Hematopoietic multipotent progenitor cell treated with erythropoietin and hydrocortisone succinate and interleukin-3 and kit ligand, for 15 days (in vitro differentiated cells): ENCODE results near the gene ADAMTS17.

ENCODE experiments used
- DNase-seq: peaks from one replicate; pipeline ENCODE4 v3.0.0-alpha.2; 2015; ENCODE audit warnings: low spot score

ADAMTS17 gene

GRCh38 chr15:100224206-100225185 lies 117.3 kb downstream of the ADAMTS17 start:
- no peak for DNase-seq

- no peak for DNase-seq
These were observed 119.4 kb downstream of the ADAMTS17 start for GRCh38 chr15:100222349-100222715.

- no peak for DNase-seq
These were observed 120.1 kb downstream of the ADAMTS17 start for GRCh38 chr15:100221471-100222348.

- DNase-seq: no peak
These were observed 121.6 kb downstream of the ADAMTS17 start for GRCh38 chr15:100220058-100220768.

- DNase-seq: no peak
These were observed 123.3 kb downstream of the ADAMTS17 start for GRCh38 chr15:100218434-100218833.

GRCh38 chr15:100216182-100216581 lies 125.6 kb downstream of the ADAMTS17 start:
- no peak for DNase-seq

- no peak for DNase-seq
These were observed 126.0 kb downstream of the ADAMTS17 start for GRCh38 chr15:100215843-100216169.

GRCh38 chr15:100215031-100215842 lies 126.5 kb downstream of the ADAMTS17 start:
- DNase-seq: no peak

- DNase-seq: no peak
These were observed 129.6 kb downstream of the ADAMTS17 start for GRCh38 chr15:100211855-100212850.

GRCh38 chr15:100210338-100210737 lies 131.4 kb downstream of the ADAMTS17 start:
- DNase-seq: no peak

GRCh38 chr15:100208921-100209603 lies 132.7 kb downstream of the ADAMTS17 start:
- DNase-seq: no peak

- no peak for DNase-seq
These were observed 134.7 kb downstream of the ADAMTS17 start for GRCh38 chr15:100207053-100207452.

GRCh38 chr15:100206643-100207042 lies 135.1 kb downstream of the ADAMTS17 start:
- DNase-seq: no peak

- DNase-seq: no peak
These were observed 136.1 kb downstream of the ADAMTS17 start for GRCh38 chr15:100205549-100206295.

GRCh38 chr15:100204771-100205170 lies 137.0 kb downstream of the ADAMTS17 start:
- DNase-seq: no peak

GRCh38 chr15:100204211-100204610 lies 137.6 kb downstream of the ADAMTS17 start:
- DNase-seq: no peak

- no peak for DNase-seq
These were observed 139.3 kb downstream of the ADAMTS17 start for GRCh38 chr15:100202309-100202960.
